ENCODE results near the gene TSC22D2.
"Not testable (repeated sequence)": the region's sequence is repeated elsewhere in the genome, so short reads cannot be mapped to it uniquely, and the experiment has no call there.

TSC22D2 gene

DNA sequence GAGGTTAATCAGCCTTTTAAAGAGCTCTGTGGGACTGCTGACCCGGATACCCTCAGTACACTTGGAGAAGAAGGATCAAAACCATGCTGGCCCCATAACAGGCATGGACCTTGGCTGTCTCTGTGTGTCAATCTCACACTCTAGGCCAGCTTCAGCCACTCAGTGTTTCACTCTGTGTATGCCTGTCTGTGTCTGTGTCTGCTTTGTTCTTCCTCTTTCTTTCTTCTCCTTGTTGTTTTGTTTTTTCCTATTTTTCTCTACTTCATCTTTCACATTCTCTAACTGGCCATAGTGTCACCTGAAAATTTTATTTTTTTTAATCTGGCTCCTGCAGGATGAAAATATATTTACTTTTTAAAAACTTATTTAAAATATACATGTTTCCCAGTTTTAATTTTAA lies 87.1 kb downstream of the TSC22D2 start:
- Mint-ChIP-seq H3K4me3 (no peak overlapping the region), H3K9me3 (peaks cover 16% of the 10 kb centered on the region), H3K27me3 (ENCODE audit: low read depth, poor library complexity) (peaks cover 2% of the 10 kb centered on the region), H3K27ac (peak overlapping the region; percentile 9), H3K36me3 (ENCODE audit: low read depth) (no peaks in the 10 kb centered on the region), H3K4me1 (peaks cover 19% of the 10 kb centered on the region)
- TF ChIP-seq, protein P1, sequence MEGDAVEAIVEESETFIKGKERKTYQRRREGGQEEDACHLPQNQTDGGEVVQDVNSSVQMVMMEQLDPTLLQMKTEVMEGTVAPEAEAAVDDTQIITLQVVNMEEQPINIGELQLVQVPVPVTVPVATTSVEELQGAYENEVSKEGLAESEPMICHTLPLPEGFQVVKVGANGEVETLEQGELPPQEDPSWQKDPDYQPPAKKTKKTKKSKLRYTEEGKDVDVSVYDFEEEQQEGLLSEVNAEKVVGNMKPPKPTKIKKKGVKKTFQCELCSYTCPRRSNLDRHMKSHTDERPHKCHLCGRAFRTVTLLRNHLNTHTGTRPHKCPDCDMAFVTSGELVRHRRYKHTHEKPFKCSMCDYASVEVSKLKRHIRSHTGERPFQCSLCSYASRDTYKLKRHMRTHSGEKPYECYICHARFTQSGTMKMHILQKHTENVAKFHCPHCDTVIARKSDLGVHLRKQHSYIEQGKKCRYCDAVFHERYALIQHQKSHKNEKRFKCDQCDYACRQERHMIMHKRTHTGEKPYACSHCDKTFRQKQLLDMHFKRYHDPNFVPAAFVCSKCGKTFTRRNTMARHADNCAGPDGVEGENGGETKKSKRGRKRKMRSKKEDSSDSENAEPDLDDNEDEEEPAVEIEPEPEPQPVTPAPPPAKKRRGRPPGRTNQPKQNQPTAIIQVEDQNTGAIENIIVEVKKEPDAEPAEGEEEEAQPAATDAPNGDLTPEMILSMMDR (IDR thresholded peaks at IDR 0.05) = no peak
- no peak for DNase-seq

DNA sequence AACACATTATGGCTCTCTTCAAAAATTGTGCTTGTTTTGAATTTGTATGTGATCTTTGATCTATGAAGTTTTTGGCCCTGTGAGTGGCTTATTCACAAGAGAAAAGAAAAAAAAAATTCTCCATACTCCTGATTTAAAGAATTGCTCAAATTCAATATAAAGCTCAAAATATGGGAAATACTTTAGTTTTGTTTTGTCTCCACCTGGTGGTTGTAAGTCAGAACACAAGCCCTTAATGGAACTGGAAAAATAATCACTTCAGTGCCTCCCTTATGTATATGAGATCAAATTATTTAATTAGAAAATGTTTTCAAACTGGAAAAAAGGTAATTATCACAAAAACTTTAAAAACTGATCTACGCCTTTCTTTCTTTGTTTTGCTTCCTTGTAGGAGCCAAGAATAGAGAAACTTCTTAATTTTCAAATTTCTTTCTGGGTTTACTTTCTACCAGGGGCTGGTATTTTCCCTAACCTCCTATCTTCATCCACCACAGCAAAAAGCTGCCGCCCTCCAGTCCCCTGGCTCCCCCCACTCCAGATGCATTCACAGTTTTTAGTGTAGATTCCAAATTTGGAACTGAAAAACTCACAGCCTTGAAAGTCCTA lies 87.6 kb downstream of the TSC22D2 start:
- Mint-ChIP-seq H3K27me3 (ENCODE audit: low read depth, poor library complexity) (peaks cover 2% of the 10 kb centered on the region), H3K4me3 (no peak overlapping the region), H3K36me3 (ENCODE audit: low read depth) (no peaks in the 10 kb centered on the region), H3K9me3 (peaks cover 21% of the 10 kb centered on the region), H3K4me1 (peaks cover 19% of the 10 kb centered on the region), H3K27ac (no peak overlapping the region)
- TF ChIP-seq, protein P1 (IDR thresholded peaks at IDR 0.05) = peak; percentile 81
- DNase-seq = peak; percentile 14

DNA sequence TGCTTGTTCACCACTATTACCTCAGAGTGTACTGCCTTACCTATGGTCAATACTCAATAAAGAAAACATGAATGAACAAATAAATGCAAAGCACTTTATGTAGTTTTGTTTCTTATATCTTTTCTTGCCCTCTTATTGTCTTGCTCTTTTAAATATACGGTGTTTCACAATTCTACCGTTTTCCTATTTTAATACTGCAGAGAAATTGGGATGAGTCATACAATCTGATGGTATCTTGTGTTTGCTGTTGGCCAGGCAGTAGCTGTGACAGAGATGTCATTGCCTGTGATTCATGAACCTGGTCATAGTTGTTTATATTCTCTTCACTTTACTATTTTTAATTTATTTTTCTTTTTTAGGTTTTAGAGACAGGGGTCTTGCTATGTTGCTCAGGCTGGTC lies 89.9 kb downstream of the TSC22D2 start:
- Mint-ChIP-seq H3K9me3 (peaks cover 36% of the 10 kb centered on the region), H3K27me3 (ENCODE audit: low read depth, poor library complexity) (no peaks in the 10 kb centered on the region), H3K4me3 (no peak overlapping the region), H3K36me3 (ENCODE audit: low read depth) (peaks cover 7% of the 10 kb centered on the region), H3K27ac (no peak overlapping the region), H3K4me1 (peaks cover 19% of the 10 kb centered on the region)
- no peak for DNase-seq
- TF ChIP-seq, protein P1 (IDR thresholded peaks at IDR 0.05) = no peak

DNA sequence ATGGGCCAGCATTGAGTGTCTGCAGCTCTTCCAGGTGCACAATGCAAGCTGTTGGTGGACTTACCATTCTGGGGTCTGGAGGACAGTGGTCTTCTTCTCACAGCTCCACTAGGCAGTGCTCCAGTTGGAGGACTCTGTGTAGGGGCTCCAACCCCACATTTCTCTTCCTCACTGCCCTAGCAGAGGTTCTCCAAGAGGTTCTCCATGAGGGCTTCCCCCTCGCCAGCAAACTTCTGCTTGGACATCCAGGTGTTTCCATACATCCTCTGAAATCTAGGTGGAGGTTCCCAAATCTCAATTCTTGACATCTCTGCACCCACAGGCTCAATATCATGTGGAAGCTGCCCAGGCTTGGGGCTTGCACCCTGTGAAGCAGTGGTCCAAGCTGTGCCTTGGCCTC lies 92.9 kb downstream of the TSC22D2 start:
- H3K36me3 Mint-ChIP-seq (ENCODE audit: low read depth); H3K4me1 Mint-ChIP-seq; H3K4me3 Mint-ChIP-seq; DNase-seq; H3K27ac Mint-ChIP-seq; H3K27me3 Mint-ChIP-seq (ENCODE audit: low read depth, poor library complexity): not testable (repeated sequence)
- H3K9me3 Mint-ChIP-seq = peaks cover 32% of the 10 kb centered on the region

DNA sequence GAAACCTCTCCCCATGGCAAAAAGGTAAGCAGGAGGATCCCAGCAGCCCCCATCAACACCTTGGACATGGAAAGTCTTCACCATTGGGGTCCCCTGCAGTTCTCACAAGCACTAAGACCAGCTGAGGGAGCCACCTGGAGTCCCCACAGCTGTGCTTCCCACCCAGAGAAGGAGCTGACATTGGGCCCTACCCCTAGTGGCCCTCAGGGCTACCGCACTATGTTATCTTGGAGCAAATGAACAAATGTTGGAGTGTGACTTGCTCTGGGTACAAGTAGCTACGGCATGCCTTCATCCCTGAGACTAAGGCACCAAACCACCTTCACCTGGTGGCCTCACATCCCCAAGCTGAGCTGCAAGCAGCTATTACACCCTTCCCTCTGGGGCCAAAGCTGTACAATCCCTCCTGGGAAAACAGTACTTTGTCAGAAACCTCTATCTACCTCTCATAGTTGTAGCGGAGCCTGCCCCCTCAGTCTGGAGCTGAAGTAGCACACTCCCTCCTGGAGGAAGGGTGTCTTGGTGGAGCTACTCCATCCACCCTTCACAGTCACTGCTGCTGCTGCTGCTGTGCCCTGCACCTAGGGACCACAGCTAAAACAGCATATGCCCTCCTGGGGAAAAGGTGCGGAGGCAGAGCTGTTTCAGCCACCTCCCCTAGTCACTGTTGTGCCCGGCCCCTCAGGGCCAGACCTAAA lies 95.5 kb downstream of the TSC22D2 start:
- no peak for DNase-seq
- H3K4me3 Mint-ChIP-seq = no peak overlapping the region
- peaks cover 45% of the 10 kb centered on the region for H3K9me3 Mint-ChIP-seq
- no peaks in the 10 kb centered on the region for H3K4me1 Mint-ChIP-seq
- peaks cover 5% of the 10 kb centered on the region for H3K27me3 Mint-ChIP-seq (ENCODE audit: low read depth, poor library complexity)
- H3K36me3 Mint-ChIP-seq (ENCODE audit: low read depth) = peaks cover 17% of the 10 kb centered on the region
- H3K27ac Mint-ChIP-seq = no peak overlapping the region
- TF ChIP-seq, protein P1 (IDR thresholded peaks at IDR 0.05) = no peak

DNA sequence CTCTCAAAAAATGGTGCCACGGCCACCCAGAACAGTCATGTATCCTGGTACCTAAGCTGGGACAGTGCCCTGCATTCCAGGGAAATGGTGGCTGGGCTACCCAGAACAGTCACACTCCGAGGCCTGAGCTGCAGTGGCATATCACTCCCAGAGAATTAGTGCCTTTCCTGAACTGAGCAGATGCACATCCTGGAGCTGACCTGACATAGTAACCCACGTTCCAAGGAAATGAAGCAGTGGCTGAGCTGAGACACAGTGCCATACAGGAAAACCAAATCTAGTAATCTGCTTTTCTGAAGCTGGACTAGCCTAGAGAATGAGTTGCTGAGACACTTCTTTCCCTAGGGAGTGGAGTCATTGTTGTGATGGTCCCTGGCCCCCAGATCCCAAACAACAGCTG lies 96.4 kb downstream of the TSC22D2 start:
- DNase-seq = no peak
- Mint-ChIP-seq H3K4me1 (no peaks in the 10 kb centered on the region), H3K27ac (no peak overlapping the region), H3K9me3 (peaks cover 40% of the 10 kb centered on the region), H3K36me3 (ENCODE audit: low read depth) (peaks cover 17% of the 10 kb centered on the region), H3K4me3 (no peak overlapping the region), H3K27me3 (ENCODE audit: low read depth, poor library complexity) (peaks cover 5% of the 10 kb centered on the region)
- TF ChIP-seq, protein P1 (IDR thresholded peaks at IDR 0.05) = no peak
